Measurements from ENCODE around the gene ICE2.

ICE2 gene

DNA sequence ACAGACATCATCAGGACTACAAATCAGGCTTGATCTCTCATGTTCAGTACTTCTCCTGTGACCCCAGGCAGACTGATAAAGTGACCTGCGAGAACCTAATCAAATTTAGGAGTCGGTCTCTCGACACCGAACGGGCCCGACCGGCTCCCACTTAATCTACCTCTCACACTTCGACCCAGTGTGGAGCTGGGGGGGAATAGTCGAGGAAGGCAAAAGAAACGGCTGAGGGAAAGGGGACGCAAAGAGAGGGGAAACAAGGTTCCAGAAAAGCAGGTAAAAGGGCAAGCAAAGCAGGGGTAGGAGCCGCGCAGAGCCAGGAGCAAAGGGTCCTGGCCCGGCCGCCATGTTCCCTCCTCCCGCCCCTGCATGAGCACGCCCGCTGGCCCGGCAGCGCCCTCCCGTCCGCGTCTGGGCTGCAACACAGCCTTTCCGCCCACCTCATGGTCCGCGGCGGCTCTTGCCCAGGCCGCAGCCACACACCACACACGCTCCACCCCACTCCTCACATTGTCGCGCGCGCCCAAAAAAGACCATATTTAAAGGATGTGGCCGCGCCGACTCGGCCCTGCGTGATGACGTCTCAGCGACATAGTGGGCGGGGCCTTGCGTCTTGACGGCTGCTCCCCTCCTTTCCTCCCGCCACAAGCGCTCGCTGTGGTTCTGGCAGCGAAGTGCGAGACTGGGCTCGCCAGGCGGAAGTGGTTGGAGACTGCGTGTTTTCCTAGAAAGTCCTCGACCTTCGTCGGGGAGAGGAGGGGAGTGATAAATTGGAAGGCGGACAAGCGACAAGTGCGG is at the start of gene ICE2:
Gene ICE2, minus strand, starts transcription at position 577 of the 795 bp plus-strand sequence. CDS start 1,165 bp downstream, outside the sequence.
- DNase-seq, result peak; percentile 50 to 95 (median 87)

DNA sequence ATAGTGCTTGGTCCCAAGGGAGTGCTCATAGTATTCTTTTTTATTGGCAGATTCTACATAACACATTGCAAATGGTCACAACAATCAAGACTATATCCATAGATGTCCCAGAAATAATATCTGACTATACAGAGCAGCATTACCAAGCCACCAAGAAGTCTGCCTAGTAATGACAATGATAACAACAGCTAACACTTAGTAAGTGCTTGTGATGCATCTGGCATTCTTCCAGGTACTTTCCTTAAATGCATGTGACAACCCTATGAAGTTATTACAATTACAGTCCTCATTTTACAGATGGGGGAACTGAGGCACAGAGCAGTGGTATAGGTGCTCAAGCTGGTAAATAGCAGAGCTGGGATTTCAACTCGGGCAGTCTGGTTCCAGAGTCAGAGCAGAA is 49.6 kb upstream of the ICE2 start:
- DNase-seq, result no peak

DNA sequence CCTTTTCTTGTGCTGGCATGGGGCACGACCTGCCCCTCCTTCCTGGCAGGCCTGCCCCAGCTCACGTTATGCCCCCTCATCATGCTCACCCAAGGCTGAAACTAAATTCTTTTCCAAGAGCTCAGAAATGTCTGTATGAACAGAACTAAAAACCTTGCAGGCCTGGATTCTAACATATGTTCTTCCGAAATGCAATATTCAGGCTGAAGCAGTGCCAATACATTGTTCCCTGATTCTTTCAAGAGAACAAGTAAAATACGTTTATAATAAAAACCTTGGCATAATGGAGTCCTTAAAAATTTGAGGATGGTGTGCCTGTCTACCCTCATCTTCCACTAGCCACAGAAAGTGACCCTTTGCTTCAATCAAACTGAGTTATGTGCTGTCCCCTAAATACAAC is 48.5 kb upstream of the ICE2 start:
- DNase-seq, result no peak

DNA sequence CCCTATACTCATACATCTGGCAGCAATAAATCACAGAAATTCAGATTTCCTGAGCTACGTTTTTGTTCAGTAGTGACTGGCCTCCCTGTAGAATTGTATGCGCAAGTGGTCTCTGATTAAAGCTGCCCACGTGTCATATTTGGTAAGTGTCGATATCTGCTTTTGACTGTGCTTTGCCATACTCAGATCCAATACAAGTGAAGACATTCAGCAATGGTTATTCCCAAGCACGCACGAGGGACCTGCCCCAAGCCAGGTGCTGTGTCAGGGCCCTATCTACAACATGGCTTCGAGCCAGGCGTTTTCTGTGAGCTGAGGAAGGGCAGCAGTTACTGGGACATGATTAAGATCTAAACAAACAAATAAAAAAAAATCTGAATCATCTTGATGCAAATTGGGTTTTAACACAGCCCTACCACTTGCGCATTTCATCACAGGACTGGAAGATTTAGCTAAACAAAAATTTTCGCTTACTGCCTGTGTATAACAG is 47.2 kb upstream of the ICE2 start:
- DNase-seq, result no peak

- no peak for DNase-seq
Observed at GRCh38 chr15:60525341-60526039, 46.5 kb upstream of the ICE2 start.

GRCh38 chr15:60523056-60523455 is 44.1 kb upstream of the ICE2 start:
- no peak for DNase-seq

- DNase-seq, result peak in 24 of 51 donors; percentile 3 to 67 (median 20)
Observed at GRCh38 chr15:60520825-60521368, 42.0 kb upstream of the ICE2 start.

DNA sequence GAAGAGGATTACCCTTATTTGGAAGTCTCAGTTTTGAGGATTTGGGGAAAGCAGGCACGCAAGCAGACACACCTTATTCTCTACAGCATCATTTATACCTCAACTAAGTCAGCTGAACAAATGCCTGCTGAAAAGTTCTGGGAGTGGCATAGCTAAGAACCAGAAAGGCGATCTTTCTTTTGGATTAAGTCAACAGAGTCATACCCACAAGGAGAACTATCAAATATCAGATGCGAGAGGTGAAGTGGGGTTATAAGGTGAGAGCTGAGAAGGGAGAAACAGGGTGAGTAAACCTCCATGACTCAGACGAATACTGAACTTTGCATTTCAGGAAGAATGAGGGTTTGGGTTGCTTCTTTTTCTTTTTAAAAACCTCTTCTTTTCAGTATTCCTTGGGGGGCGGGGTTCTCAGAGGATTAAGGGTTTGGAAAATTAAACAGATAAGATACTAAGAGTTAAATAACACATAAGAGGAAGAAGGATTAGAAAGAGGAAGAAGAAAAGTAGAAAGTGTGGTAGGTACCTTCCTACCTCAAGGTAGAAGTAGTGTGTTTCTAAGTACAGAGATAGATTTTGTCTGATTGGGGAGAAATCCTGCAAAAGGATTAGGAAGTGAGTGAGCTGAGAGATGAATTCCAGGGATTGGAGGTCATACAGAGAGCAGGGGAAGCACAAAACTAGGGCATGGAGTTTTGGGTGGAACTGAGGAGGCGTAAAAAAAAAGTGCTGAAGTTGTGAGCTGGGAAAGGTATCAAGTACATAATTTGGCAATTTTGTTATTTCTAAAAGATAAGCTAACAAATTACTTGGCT is 41.3 kb upstream of the ICE2 start:
- DNase-seq, result no peak

- DNase-seq, result no peak
Observed at GRCh38 chr15:60519218-60519617, 40.3 kb upstream of the ICE2 start.

DNA sequence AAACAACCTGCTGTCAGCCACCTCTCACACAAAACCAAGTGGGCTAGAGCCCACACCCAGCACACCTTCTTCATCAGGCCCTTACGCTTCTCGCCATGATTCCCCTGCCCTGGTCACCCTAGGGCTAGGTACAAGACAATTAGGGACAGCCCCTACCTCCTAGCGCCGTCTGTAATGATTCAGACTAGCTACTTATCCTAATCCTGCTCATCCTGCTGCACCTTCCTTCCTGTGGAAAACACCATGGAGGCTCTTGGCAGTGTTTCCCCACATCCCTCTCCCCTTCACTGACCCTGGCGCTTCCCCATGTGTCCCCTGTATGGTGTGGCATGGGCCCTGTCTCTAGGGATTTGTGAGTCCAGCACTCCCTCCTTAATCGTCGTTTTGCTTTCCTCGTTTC is 39.6 kb upstream of the ICE2 start:
- DNase-seq, result no peak

DNA sequence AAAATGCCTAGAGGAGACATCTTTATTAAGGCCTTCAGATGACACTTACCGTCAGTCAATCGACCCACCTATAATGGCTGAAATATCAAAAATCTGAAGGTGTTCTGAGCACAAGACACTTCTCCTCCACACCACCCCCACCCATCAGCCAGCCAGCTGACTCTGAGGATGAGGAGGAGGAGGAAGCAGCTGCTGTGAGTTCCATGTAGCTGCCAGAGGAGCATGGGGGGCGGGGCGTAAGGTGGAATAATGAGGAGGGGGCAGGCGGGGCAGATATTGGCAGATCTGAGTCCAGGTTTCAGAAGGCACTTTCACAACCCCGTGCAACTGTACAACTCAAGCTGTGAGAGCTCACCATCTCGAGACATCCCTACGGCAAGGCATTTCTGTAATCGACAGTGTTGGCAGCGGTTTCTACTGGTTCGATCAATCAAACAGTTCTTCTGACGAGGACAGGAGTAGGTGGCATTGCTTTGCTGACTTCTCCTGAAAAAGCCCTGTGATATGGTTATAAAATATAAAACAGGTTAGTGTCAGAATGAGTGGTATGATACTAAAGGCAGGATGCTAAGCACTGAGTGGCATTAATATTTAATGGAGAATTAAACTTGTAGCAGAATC is 35.4 kb upstream of the ICE2 start:
- DNase-seq, result no peak

GRCh38 chr15:60513676-60514075 is 34.7 kb upstream of the ICE2 start:
- no peak for DNase-seq

GRCh38 chr15:60512937-60513336 is 34.0 kb upstream of the ICE2 start:
- DNase-seq, result no peak

- no peak for DNase-seq
Observed at GRCh38 chr15:60511351-60512031, 32.5 kb upstream of the ICE2 start.

- no peak for DNase-seq
Observed at GRCh38 chr15:60510006-60510405, 31.1 kb upstream of the ICE2 start.

DNA sequence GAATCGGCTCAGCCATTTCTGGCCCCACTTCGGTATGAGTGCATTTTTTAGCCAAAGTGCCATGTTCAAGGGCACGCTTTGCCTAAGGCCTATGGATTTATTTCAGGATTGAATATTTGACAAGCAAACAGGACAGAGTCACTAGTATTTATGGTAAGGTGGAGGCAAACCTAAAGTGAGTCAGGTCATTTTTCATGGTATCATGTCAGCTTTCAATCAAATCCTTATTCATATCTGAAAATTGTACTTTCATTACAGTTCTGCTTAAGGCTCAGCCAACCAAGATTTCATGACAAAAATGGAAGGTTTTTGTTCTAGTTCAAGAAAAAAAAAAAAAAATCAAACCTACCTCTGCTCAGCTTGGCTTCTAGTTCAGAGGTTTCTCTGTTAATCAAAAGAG is 30.5 kb upstream of the ICE2 start:
- DNase-seq, result no peak

DNA sequence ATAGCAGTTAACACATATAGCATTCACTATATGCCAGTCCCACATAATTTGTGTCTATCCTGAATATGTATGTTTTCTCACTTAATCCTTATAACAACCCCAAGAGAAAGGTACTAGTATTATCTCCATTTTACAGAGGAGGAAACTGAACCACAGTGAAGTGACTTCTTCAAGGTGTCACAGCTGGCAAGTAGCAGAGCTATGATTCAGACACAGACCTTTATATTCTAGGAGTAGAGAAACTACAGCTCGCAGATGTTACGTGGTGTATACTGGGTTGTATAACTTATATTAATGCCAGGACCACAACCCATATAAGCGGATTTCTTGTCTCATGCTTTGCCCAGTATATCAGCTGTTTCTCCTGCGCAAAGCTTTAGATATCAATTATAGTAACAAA is 29.5 kb upstream of the ICE2 start:
- no peak for DNase-seq

DNA sequence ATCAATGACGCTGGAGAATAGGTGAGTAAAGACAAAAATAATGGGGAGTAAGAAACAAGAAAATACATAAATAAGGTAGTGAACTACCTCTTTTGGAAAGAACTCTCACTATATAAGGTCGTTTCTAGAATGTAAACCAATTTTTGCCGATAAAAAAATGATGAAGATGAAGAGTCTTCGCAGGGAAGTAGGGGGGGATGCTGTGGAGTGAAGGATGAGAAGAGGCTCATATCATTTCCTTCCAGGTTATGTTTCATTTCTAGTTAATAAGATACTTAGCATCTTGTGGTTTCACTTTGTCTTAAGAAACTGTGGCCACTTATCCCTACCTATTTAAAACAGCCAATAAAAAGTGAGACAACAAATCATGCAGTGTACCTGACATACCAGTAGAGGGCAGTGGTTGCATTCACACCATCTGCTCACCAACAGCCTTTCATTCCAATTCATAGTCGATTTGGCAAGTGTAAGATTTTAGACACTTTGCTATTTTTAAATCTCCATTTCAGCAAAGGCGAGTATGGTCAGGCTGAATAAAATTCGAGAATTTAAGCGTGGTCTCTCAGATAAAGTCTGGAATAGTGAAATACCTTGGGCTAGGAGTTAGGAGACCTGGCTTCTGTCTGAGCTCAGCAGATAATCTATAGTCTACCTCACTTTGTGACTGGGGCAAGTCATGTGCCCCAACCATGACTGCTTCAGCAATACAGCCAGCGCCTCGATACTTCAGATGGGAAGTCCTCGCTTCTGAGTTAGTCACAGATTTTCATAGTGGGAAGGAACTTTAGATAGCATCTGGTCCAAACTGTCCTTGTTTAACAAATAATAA is 28.9 kb upstream of the ICE2 start:
- DNase-seq, result peak in 14 of 51 donors; percentile 2 to 47 (median 10)

GRCh38 chr15:60496853-60497252 is 17.9 kb upstream of the ICE2 start:
- DNase-seq, result peak in 4 of 51 donors; percentile 4 to 14 (median 10)

GRCh38 chr15:60494108-60494507 is 15.2 kb upstream of the ICE2 start:
- no peak for DNase-seq
